Lower lobe of right lung (tissue), 2 donors: Measurements from ENCODE around the gene MXRA8. TPM values are rescaled to one million over a fixed set of nuclear protein-coding genes. Genes with fewer than 3 reads are reported as not detected.

Source experiments
- ATAC-seq, 2 donors: fragments of 200-7000 bp; cut with Tn5 transposase; one replicate each; pipeline ENCODE4 v1.9.1; 2020 to 2022; ENCODE audit warnings: mild to moderate bottlenecking in 2 of 2, moderate library complexity in 2 of 2
- DNase-seq: peaks from one replicate; pipeline ENCODE4 v3.0.0-alpha.2; 2020
- H3K27ac ChIP-seq: fragments of 200-600 bp; one replicate; pipeline ENCODE4 v1.8.0; 2022
- H3K27me3 ChIP-seq: fragments of 200-600 bp; one replicate; pipeline ENCODE4 v1.8.0; 2022; ENCODE audit warnings: low read depth
- H3K36me3 ChIP-seq: fragments of 200-600 bp; one replicate; pipeline ENCODE4 v1.8.0; 2022; ENCODE audit warnings: mild to moderate bottlenecking
- H3K4me1 ChIP-seq: fragments of 200-600 bp; one replicate; pipeline ENCODE4 v1.8.0; 2022
- H3K4me3 ChIP-seq: fragments of 200-600 bp; one replicate; pipeline ENCODE4 v1.8.0; 2022; ENCODE audit warnings: mild to moderate bottlenecking
- H3K9me3 ChIP-seq: fragments of 200-600 bp; one replicate; pipeline ENCODE4 v1.8.0; 2022
- intact Hi-C: fragments of 100-400 bp; cut with DNase I; formaldehyde crosslinking; loops from one replicate; pipeline ENCODE4 v1.11.0; 2022
- long read RNA-seq: library from polyadenylated mRNA; unstranded; transcript quantifications from one replicate; pipeline ENCODE4 v2.0.0, GENCODE V29; 2021
- total RNA-seq: library from RNA; stranded (reverse); fragmentation: NEBNext Ultra II Directional; extraction: Animal tissue kit (Norgen Biotek cat#: 25700); gene quantifications from one replicate; pipeline ENCODE4 v1.2.1, GENCODE V29; 2021
- TF ChIP-seq, protein P1 (sequence below): fragments of 200-600 bp; IDR thresholded peaks from one replicate; pipeline ENCODE4 v1.8.0; 2022; ENCODE audit warnings: antibody characterized with exemption, mild to moderate bottlenecking
- donor health status: DM: no; HTN: yes; CAD: no; lungs with severe emphysema.

The MXRA8 gene, protein sequence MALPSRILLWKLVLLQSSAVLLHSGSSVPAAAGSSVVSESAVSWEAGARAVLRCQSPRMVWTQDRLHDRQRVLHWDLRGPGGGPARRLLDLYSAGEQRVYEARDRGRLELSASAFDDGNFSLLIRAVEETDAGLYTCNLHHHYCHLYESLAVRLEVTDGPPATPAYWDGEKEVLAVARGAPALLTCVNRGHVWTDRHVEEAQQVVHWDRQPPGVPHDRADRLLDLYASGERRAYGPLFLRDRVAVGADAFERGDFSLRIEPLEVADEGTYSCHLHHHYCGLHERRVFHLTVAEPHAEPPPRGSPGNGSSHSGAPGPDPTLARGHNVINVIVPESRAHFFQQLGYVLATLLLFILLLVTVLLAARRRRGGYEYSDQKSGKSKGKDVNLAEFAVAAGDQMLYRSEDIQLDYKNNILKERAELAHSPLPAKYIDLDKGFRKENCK
- 39.3 TPM for total RNA-seq
- long read RNA-seq, partial matches to known transcripts: 17 of 19 reads
- long read RNA-seq, other reads (novel, unspliced or antisense): 1 of 19 reads

DNA sequence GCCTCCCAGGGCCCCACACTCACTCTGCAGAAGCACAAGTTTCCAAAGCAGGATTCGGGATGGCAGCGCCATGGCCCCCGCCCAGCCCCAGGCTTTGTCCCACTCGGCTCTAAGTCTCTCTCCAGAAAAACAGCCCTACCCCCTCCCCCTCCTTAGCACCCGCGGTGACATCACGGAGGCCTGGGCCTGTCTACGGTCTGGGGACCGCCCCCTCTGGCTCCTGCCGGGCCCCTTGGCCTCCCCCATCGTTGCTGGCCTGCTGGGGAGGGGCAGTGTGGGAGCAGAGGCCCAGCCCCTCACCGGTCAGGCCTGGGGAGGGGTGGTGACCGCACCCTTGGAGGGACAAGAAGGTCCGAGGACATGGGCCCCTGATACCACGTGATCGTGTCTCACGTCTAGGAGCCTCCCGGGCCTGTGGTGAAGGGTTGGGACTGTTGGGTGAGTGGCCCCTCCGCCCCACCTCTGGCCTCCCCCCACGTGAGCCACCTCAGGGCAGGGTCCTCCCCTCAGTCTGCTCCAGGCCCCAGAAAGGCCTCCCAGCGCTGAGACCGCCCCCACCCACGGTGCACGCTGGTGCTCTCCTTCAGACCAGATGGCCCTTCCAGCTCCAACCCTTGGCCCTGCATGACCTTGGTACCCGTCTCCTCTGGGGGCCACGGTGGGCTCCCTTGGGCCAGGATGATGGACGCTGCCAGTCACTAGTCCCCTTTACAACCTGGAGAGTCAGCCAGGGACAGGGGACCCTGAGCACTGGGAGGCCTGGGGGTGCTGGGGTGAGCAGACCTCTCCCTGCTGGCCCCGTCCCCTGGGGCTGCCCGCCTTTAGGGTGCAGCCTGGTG lies at the start of gene MXRA8:
Gene MXRA8, minus strand, starts transcription at position 123 of the 839 bp plus-strand sequence. Its CDS starts 51 bp downstream, at position 72.
- intact Hi-C loops: no loop called here
- Histone ChIP-seq H3K9me3 (no peaks in the 10 kb centered on the region), H3K4me3 (peak within 1 kb of the TSS; percentile 60), H3K27ac (peak within 1 kb of the TSS; percentile 83), H3K27me3 (peaks cover 47% of the 10 kb centered on the region), H3K4me1 (peaks cover 39% of the 10 kb centered on the region), H3K36me3 (peaks cover 8% of the 10 kb centered on the region)
- DNase-seq: no peak
- TF ChIP-seq, protein P1, sequence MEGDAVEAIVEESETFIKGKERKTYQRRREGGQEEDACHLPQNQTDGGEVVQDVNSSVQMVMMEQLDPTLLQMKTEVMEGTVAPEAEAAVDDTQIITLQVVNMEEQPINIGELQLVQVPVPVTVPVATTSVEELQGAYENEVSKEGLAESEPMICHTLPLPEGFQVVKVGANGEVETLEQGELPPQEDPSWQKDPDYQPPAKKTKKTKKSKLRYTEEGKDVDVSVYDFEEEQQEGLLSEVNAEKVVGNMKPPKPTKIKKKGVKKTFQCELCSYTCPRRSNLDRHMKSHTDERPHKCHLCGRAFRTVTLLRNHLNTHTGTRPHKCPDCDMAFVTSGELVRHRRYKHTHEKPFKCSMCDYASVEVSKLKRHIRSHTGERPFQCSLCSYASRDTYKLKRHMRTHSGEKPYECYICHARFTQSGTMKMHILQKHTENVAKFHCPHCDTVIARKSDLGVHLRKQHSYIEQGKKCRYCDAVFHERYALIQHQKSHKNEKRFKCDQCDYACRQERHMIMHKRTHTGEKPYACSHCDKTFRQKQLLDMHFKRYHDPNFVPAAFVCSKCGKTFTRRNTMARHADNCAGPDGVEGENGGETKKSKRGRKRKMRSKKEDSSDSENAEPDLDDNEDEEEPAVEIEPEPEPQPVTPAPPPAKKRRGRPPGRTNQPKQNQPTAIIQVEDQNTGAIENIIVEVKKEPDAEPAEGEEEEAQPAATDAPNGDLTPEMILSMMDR: no peak
- peak; percentile 53 to 61 for ATAC-seq

DNA sequence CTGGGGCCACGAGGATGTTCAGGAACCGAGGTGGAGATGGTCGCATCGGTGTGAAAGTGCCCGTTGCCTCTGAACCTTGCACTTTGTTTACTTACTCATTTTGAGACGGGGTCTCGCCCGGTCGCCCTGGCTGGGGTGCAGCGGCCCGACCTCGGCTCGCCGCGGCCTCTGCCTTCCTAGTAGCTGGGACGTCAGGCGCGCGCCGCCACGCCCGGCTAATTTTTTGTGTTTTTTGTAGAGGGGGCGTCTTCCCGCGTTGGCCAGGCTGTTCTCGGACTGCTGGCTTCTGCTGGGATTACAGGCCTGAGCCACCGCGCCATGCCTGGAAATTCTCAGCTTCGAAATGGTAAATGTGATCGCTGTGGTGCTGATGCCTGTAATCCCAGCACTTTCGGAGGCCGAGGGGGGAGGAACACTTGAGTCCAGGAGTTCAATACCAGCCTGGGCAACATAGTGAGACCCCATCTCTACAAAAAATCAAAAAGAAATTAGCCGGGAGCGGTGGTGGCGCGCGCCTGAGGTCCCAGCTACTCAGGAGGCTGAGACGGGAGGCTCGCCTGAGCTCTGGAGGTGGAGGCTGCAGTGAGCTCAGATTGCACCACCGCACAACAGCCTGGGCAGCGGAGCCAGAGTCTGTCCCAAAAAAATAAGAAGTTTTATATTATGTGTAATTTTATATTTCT lies 49.4 kb upstream of the MXRA8 start:
- intact Hi-C loops: no loop called here
- Histone ChIP-seq H3K36me3 (peaks cover 34% of the 10 kb centered on the region), H3K27me3 (no peaks in the 10 kb centered on the region), H3K9me3 (peaks cover 3% of the 10 kb centered on the region), H3K4me3 (peak overlapping the region; percentile 86), H3K27ac (peak overlapping the region; percentile 92), H3K4me1 (peaks cover 40% of the 10 kb centered on the region)
- TF ChIP-seq, protein P1: no peak
- peak; percentile 25 to 31 for ATAC-seq
- no peak for DNase-seq

DNA sequence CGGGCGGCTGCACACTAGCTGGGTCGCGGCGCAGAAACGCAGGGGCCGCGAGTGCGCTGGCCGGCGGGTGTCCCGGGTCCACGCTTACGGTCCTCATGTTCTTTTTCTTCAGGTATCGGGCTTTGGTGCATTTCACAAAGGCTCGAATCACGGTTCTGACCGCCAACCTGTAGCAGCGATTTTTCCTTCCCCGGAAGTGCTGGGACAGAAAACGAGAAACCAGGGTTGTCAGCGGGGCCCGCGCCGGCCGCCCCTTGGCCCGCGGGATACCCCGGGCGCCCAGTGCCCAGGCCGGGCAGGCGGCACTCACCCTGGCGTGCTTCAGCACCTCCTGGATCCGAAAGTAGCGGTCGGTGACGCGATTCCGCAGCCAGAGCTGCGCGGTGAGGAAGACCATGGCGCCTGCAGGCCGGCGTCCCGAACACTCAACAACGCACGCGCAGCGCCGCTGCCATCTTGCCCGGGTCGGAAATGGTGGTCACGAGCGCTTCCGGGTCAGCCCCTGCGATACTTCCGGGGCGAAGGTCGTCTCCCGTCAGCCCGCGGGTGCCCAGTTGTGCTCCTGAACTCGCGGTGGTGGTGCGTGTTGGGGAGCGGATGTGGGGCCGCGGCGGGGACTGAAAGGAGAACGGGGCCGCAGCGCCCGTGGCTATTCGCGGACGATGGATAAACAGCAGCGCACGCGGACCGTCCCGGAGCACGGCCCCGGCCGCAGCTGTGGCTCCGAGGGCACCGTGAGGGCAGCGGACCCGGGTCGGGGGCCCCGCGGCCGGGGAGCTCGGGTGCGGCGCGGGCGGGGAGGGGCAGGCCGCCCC lies 48.7 kb upstream of the MXRA8 start, which contains the start of gene MRPL20:
Gene MRPL20, minus strand, starts transcription at position 473 of the 815 bp plus-strand sequence. Its CDS starts 76 bp downstream, at position 397.
- TF ChIP-seq, protein P1: no peak
- DNase-seq (peak; percentile 97), ATAC-seq (peak; percentile 97 to 99)
- intact Hi-C loops: no loop called here
- peaks cover 40% of the 10 kb centered on the region for H3K4me1 ChIP-seq
- no peaks in the 10 kb centered on the region for H3K27me3 ChIP-seq
- peaks cover 42% of the 10 kb centered on the region for H3K36me3 ChIP-seq
- peak within 1 kb of the TSS; percentile 92 for H3K27ac ChIP-seq
- H3K9me3 ChIP-seq: no peaks in the 10 kb centered on the region
- peak within 1 kb of the TSS; percentile 86 for H3K4me3 ChIP-seq

DNA sequence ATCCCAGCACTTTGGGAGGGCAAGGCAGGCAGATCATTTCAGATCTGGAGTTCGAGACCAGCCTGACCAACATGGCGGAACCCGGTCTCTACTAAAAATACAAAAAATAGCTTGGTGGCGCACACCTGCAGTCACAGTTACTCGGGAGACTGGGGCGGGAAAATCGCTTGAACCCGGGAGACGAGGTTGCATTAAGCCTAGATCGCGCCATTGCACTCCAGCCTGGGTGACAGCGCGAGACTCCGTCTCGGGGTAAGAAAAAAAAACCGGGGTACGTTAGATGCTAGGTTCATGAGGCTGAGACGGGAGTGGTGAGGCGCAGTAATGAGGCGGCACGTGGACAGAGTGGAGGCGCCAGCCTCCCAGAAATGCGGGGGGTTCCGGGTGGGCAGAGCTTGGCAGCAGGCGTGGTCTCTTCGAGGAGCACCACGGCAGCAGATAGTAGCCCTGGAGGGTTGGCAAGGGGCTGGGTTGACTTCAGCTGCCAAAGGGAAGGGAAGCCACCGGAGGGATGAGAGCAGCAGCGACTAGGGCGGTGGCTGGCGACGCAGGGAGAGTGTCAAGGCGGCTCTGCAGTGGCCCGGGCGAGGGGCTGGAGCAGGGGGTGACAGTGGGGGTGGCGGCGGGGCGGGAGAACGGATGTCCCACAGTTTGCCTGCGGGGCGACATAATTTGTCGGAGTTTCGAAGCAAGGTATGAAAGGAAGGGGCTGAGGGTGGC lies 47.9 kb upstream of the MXRA8 start:
- peak overlapping the region; percentile 92 for H3K27ac ChIP-seq
- no peaks in the 10 kb centered on the region for H3K27me3 ChIP-seq
- H3K4me1 ChIP-seq: peaks cover 40% of the 10 kb centered on the region
- DNase-seq (no peak), ATAC-seq (peak; percentile 2 to 3)
- H3K36me3 ChIP-seq: peaks cover 49% of the 10 kb centered on the region
- intact Hi-C loops: no loop called here
- H3K9me3 ChIP-seq: no peaks in the 10 kb centered on the region
- TF ChIP-seq, protein P1: no peak
- peak overlapping the region; percentile 86 for H3K4me3 ChIP-seq
